HG03520 (cell line): ENCODE data around the gene DENND1A.

Experiments used
- ATAC-seq: cut with Tn5 transposase; IDR thresholded peaks from one replicate; pipeline ENCODE4 v1.9.1; 2021; ENCODE audit warnings: mild to moderate bottlenecking, moderate library complexity; ENCODE audit not compliant: unreplicated experiment

Gene DENND1A

GRCh38 chr9:123353984-123354591, 575.8 kb downstream of the DENND1A start:
- peak; percentile 50 for ATAC-seq

GRCh38 chr9:123353041-123353440, 576.9 kb downstream of the DENND1A start:
- ATAC-seq: no peak

- no peak for ATAC-seq
Observed at GRCh38 chr9:123350590-123351310, 579.2 kb downstream of the DENND1A start.

GRCh38 chr9:123349691-123350480, 580.0 kb downstream of the DENND1A start:
- peak; percentile 59 for ATAC-seq

- ATAC-seq: no peak
Observed at GRCh38 chr9:123349033-123349432, 580.9 kb downstream of the DENND1A start.

GRCh38 chr9:123348317-123348992, 581.5 kb downstream of the DENND1A start:
- no peak for ATAC-seq

- no peak for ATAC-seq
Observed at GRCh38 chr9:123347289-123348060, 582.5 kb downstream of the DENND1A start.

- ATAC-seq: no peak
Observed at GRCh38 chr9:123346826-123347225, 583.1 kb downstream of the DENND1A start.

GRCh38 chr9:123346026-123346425, 583.9 kb downstream of the DENND1A start:
- ATAC-seq: no peak

GRCh38 chr9:123345567-123345955, 584.4 kb downstream of the DENND1A start:
- ATAC-seq: no peak

- ATAC-seq: no peak
Observed at GRCh38 chr9:123344192-123344949, 585.6 kb downstream of the DENND1A start.

- ATAC-seq: no peak
Observed at GRCh38 chr9:123343443-123344191, 586.3 kb downstream of the DENND1A start.

GRCh38 chr9:123342247-123342646, 587.7 kb downstream of the DENND1A start:
- ATAC-seq: no peak

GRCh38 chr9:123341816-123342215, 588.1 kb downstream of the DENND1A start:
- no peak for ATAC-seq

GRCh38 chr9:123339666-123340510, 590.0 kb downstream of the DENND1A start:
- ATAC-seq: peak; percentile 39

- peak; percentile 49 for ATAC-seq
Observed at GRCh38 chr9:123338710-123339665, 590.9 kb downstream of the DENND1A start.

GRCh38 chr9:123337971-123338370, 592.0 kb downstream of the DENND1A start:
- ATAC-seq: no peak
